HG03439 (cell line): Measurements from ENCODE around the gene AKT3.

Experiments
- ATAC-seq: cut with Tn5 transposase; IDR thresholded peaks from one replicate; pipeline ENCODE4 v1.9.1; 2021; ENCODE audit warnings: mild to moderate bottlenecking, moderate library complexity; ENCODE audit not compliant: unreplicated experiment

Gene AKT3

GRCh38 chr1:243493156-243494129, 356.6 kb downstream of the AKT3 start:
- ATAC-seq, result no peak

GRCh38 chr1:243490748-243491686, 359.0 kb downstream of the AKT3 start:
- no peak for ATAC-seq

- ATAC-seq, result no peak
Measured at GRCh38 chr1:243489681-243490546, 360.1 kb downstream of the AKT3 start.

GRCh38 chr1:243489158-243489527, 360.9 kb downstream of the AKT3 start:
- ATAC-seq, result no peak

GRCh38 chr1:243488459-243489157, 361.4 kb downstream of the AKT3 start:
- no peak for ATAC-seq

GRCh38 chr1:243487649-243488227, 362.3 kb downstream of the AKT3 start:
- no peak for ATAC-seq

- ATAC-seq, result no peak
Measured at GRCh38 chr1:243487036-243487648, 362.9 kb downstream of the AKT3 start.

GRCh38 chr1:243483952-243484351, 366.1 kb downstream of the AKT3 start:
- no peak for ATAC-seq

GRCh38 chr1:243483071-243483771, 366.8 kb downstream of the AKT3 start:
- ATAC-seq, result no peak

GRCh38 chr1:243482141-243483022, 367.7 kb downstream of the AKT3 start:
- ATAC-seq, result no peak

- no peak for ATAC-seq
Measured at GRCh38 chr1:243481101-243481500, 368.9 kb downstream of the AKT3 start.

- no peak for ATAC-seq
Measured at GRCh38 chr1:243477731-243478290, 372.2 kb downstream of the AKT3 start.

- no peak for ATAC-seq
Measured at GRCh38 chr1:243475966-243476365, 374.1 kb downstream of the AKT3 start.

- ATAC-seq, result no peak
Measured at GRCh38 chr1:243474906-243475305, 375.1 kb downstream of the AKT3 start.

GRCh38 chr1:243474136-243474881, 375.7 kb downstream of the AKT3 start:
- ATAC-seq, result no peak
